Measurements from ENCODE around the gene SEZ6L2. TPM values are rescaled to one million over a fixed set of nuclear protein-coding genes. Genes with fewer than 3 reads are reported as not detected.

SEZ6L2 gene
- total RNA-seq, 1 donor from 2014 or later = 13.2 TPM

DNA sequence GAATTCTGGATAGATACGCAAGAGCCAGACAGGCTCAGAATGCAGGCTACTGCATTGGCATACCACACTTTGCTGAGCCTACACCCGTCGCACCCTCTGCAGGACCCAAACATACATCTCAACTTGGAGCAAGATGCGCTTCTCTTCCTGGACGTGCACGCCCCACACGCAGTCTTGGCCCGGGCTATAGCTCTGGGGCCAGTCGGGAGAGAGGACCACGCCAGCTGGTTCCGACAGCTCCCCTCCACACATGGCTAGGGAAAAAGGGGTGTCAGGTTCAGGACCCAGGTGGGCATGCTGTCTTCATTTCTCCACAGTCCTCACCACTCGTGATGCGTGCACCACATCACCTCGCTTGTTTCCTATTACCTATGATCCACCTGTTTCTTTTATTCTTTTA is 21.2 kb downstream of the SEZ6L2 start:
- no peak overlapping the region for H3K27ac Mint-ChIP-seq
- H3K4me1 Mint-ChIP-seq (ENCODE audit: low read depth) = no peaks in the 10 kb centered on the region
- no peaks in the 10 kb centered on the region for H3K36me3 Mint-ChIP-seq (ENCODE audit: insufficient read depth)
- H3K27me3 Mint-ChIP-seq = peaks cover 28% of the 10 kb centered on the region
- no peak overlapping the region for H3K4me3 Mint-ChIP-seq (ENCODE audit: low read depth)
- TF ChIP-seq, protein P1, sequence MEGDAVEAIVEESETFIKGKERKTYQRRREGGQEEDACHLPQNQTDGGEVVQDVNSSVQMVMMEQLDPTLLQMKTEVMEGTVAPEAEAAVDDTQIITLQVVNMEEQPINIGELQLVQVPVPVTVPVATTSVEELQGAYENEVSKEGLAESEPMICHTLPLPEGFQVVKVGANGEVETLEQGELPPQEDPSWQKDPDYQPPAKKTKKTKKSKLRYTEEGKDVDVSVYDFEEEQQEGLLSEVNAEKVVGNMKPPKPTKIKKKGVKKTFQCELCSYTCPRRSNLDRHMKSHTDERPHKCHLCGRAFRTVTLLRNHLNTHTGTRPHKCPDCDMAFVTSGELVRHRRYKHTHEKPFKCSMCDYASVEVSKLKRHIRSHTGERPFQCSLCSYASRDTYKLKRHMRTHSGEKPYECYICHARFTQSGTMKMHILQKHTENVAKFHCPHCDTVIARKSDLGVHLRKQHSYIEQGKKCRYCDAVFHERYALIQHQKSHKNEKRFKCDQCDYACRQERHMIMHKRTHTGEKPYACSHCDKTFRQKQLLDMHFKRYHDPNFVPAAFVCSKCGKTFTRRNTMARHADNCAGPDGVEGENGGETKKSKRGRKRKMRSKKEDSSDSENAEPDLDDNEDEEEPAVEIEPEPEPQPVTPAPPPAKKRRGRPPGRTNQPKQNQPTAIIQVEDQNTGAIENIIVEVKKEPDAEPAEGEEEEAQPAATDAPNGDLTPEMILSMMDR (IDR thresholded peaks at IDR 0.05; ENCODE audit: unreplicated experiment) = no peak
- no peak for DNase-seq (ENCODE audit: low spot score, unreplicated experiment)
- no peaks in the 10 kb centered on the region for H3K9me3 Mint-ChIP-seq (ENCODE audit: low read depth)

DNA sequence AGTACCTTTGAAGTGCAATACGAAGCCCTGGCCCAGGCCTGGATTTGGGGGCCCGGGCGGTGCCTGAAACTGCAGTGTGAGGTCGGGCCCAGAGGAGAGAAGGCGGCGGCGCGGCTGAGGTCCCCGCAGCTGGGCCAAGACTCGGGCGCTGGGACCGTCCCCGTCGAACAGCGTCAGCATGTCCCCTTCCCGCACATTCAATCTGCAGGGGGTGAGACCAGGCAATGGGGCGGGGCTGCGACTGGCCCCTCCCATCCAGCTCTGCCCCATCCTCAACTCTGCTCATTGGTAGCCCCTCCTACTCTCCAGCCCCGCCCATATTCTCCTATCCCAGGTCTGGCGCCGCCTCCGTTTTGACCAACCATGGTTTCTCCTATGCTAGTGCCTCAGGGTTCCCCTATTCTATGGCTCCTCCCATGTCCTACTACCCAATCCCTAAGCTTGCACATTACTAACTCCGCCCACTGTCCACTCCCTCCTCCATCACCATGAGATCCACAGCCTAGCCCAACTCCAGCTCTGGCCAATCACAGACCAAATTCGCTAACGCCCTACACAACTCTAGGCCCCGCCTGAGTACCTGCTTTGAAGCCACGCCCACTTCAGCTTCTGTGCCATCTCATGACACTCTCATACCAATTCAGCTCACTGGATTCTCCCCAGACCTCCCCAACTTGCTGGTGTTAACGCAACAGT is 21.9 kb downstream of the SEZ6L2 start:
- TF ChIP-seq, protein P1 (IDR thresholded peaks at IDR 0.05; ENCODE audit: unreplicated experiment) = no peak
- Mint-ChIP-seq H3K27me3 (peaks cover 28% of the 10 kb centered on the region), H3K27ac (no peak overlapping the region)

DNA sequence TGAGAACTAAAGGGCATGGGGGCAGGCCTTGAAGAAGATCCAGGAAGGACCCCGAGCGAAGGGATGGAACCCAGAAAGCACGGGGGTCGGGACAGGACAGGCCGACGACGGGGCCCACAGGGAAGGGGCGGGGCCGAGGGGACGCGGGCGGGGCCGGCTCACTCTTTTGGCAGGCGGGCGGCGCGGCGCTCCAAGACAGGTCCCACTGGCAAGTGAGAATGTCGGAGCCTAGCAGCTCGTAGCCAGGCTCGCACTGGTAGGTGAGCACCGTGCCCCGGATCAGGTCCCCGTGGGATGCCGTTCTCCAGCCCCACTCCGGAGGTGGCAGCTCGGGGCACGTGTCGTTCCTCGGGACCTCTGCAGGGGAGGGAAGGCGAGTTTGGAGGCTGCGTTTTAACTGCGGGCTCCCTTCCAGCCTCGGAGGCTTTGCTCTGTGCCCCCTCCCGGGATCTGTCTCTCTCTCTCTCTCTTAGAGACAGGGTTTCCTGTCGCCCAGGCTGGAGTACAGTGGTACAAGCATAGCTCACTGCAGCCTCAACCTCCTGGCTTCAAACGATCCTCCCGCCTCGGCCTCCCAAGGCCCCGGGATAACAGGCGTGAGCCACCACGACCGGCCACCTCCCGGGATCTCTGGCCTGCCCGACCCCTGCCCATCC is 22.6 kb downstream of the SEZ6L2 start:
- Mint-ChIP-seq H3K36me3 (ENCODE audit: insufficient read depth) (no peaks in the 10 kb centered on the region), H3K4me3 (ENCODE audit: low read depth) (peak overlapping the region; percentile 7), H3K27me3 (peaks cover 28% of the 10 kb centered on the region), H3K9me3 (ENCODE audit: low read depth) (no peaks in the 10 kb centered on the region), H3K27ac (no peak overlapping the region), H3K4me1 (ENCODE audit: low read depth) (no peaks in the 10 kb centered on the region)
- DNase-seq (ENCODE audit: low spot score, unreplicated experiment) = no peak
- TF ChIP-seq, protein P1 (IDR thresholded peaks at IDR 0.05; ENCODE audit: unreplicated experiment) = no peak

More for the DNA sequence above, 21.9 kb downstream of the SEZ6L2 start:
- no peak overlapping the region for H3K4me3 Mint-ChIP-seq (ENCODE audit: low read depth)
- H3K36me3 Mint-ChIP-seq (ENCODE audit: insufficient read depth) = no peaks in the 10 kb centered on the region
- no peaks in the 10 kb centered on the region for H3K9me3 Mint-ChIP-seq (ENCODE audit: low read depth)
- DNase-seq (ENCODE audit: low spot score, unreplicated experiment) = no peak
- no peaks in the 10 kb centered on the region for H3K4me1 Mint-ChIP-seq (ENCODE audit: low read depth)

DNA sequence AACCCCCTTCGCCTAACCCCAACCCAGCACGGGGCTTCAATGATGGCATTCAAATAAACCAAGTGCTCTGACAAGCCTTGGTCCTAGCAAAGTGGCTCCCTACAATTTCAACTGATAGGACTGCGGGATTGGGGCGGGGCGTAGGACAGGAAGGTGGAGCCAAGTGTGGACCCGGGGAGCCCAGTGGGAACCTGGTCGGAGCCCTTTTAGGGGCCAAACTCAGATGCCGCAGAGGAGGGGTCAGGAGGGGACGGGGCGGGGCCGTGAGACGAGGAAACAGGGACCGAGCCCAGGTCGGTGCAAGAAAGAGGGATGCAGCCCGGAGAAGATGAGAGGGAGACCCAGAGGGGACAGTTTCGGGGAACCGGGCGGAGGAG is 23.1 kb downstream of the SEZ6L2 start:
- Mint-ChIP-seq H3K27ac (no peak overlapping the region), H3K4me1 (ENCODE audit: low read depth) (no peaks in the 10 kb centered on the region), H3K27me3 (peaks cover 28% of the 10 kb centered on the region), H3K4me3 (ENCODE audit: low read depth) (peak overlapping the region; percentile 7), H3K36me3 (ENCODE audit: insufficient read depth) (no peaks in the 10 kb centered on the region), H3K9me3 (ENCODE audit: low read depth) (no peaks in the 10 kb centered on the region)
- TF ChIP-seq, protein P1 (IDR thresholded peaks at IDR 0.05; ENCODE audit: unreplicated experiment) = no peak
- DNase-seq (ENCODE audit: low spot score, unreplicated experiment) = no peak

DNA sequence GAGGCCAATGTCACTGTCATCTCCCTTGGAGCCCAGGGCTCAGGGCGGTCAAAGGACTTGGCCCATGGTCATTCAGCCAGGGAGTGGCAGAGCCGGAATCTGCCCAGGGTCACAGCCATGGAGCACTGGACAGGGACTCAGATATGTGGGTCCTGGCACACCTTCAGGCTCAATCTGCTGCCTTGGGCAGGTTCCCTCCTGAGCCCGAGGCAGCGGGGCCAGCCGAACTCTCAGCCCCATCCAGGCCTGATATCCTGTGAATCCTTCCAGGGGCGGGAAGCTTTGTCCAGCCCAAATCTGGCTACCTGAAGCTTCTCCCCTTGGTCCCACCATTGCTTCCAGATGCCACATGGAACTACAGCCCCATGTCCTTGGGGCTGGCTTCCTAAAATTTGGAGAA is 24.1 kb downstream of the SEZ6L2 start:
- Mint-ChIP-seq H3K4me3 (ENCODE audit: low read depth) (no peak overlapping the region), H3K27ac (no peak overlapping the region), H3K4me1 (ENCODE audit: low read depth) (no peaks in the 10 kb centered on the region), H3K36me3 (ENCODE audit: insufficient read depth) (no peaks in the 10 kb centered on the region), H3K27me3 (peaks cover 28% of the 10 kb centered on the region), H3K9me3 (ENCODE audit: low read depth) (no peaks in the 10 kb centered on the region)
- TF ChIP-seq, protein P1 (IDR thresholded peaks at IDR 0.05; ENCODE audit: unreplicated experiment) = no peak
- DNase-seq (ENCODE audit: low spot score, unreplicated experiment) = no peak

Measured in progenitor cell of endocrine pancreas (in vitro differentiated cells).